Measurements from ENCODE around the gene SEC22C. TPM values are rescaled to one million over a fixed set of nuclear protein-coding genes. Genes with fewer than 3 reads are reported as not detected.

Gene SEC22C
- total and polyA plus RNA-seq, 2 of the 13 experiments (the other 11 are each of a cell fraction or from before 2014, with no cell fraction given): 20.0 to 40.0 TPM

GRCh38 chr3:42612928-42613327 is 31.2 kb upstream of the SEC22C start:
- peak; percentile 34; the same call in 2 of the 3 replicates for ATAC-seq
- intact Hi-C loops (cut with micrococcal nuclease; ENCODE audit: unreplicated experiment): loop anchor here (1.0 kb wide), 1 partner anchor 41 kb away; no protein-coding TSS in a partner anchor

More at GRCh38 chr3:42612928-42613327, 31.2 kb upstream of the SEC22C start:
- H3K36me3 ChIP-seq (replicated peaks in 1 of 2; ENCODE audit: control insufficient read depth in 1 of 2, insufficient read depth in 2 of 2, low read length in 2 of 2): peaks cover 2 to 37% of the 10 kb centered on the region in 2 experiments; a peak in 4 of 5 replicates
- no peak for DNase-seq (ENCODE audit: low spot score)
- 96% methylated on average over 3 of the region's 3 CpGs for WGBS (ENCODE audit: low lambda C conversion rate)
- H4K20me1 ChIP-seq (ENCODE audit: insufficient read depth, low read length): peaks cover 43% of the 10 kb centered on the region
- ChIA-PET CTCF (ENCODE audit: low intra/inter-chr PET ratio, low total read pairs) (no interaction called here), POLR2A (interaction anchor here (0.9 to 2.0 kb wide), 3 partner anchors 12 to 40 kb away, joined by 4 to 9 read pairs (median 6); partner anchors contain the start of genes NKTR, SS18L2 and ZBTB47)
- peaks cover 90% of the 10 kb centered on the region for H3K79me2 ChIP-seq (ENCODE audit: insufficient read depth, low read length)
- no peak overlapping the region for H3K4me2 ChIP-seq (ENCODE audit: low read depth, low read length)
- no peaks in the 10 kb centered on the region for H3K9me3 ChIP-seq (ENCODE audit: low read length)
- peaks cover 17% of the 10 kb centered on the region for H3K4me1 ChIP-seq (ENCODE audit: insufficient read depth, low read length)
- H3K27ac ChIP-seq (ENCODE audit: extremely low read length, insufficient read depth, low read length): no peak overlapping the region
- BruUV-seq (replicated peaks): no TSS peak
- in situ Hi-C loops (cut with HindIII; ENCODE audit: extremely low pct_ligation_motif_present, low pct_unique_long_range_greater_than_20kb): no loop called here
- H3K27me3 ChIP-seq (ENCODE audit: control insufficient read depth in 1 of 2, insufficient read depth in 2 of 2, low read length in 2 of 2): no peaks in the 10 kb centered on the region
- TF ChIP-seq NCOA2 (CRISPR knock-in tag; IDR thresholded peaks at IDR 0.05) (no peak), DPF2 (CRISPR knock-in tag; IDR thresholded peaks at IDR 0.05; ENCODE audit: borderline replicate concordance, low read depth) (no peak), ZNF782 (CRISPR knock-in tag; IDR thresholded peaks at IDR 0.05; ENCODE audit: borderline replicate concordance) (no peak), ZBTB37 (CRISPR knock-in tag; IDR thresholded peaks at IDR 0.05) (no peak), RBFOX2 (IDR thresholded peaks at IDR 0.05; ENCODE audit: low read depth, low read length) (no peak), TCF7 (IDR thresholded peaks at IDR 0.05; ENCODE audit: low read depth) (no peak), ZSCAN20 (CRISPR knock-in tag; IDR thresholded peaks at IDR 0.05; ENCODE audit: borderline replicate concordance) (no peak), PREB (CRISPR knock-in tag; IDR thresholded peaks at IDR 0.05) (no peak), KDM6A (CRISPR knock-in tag; IDR thresholded peaks at IDR 0.05; ENCODE audit: low read depth) (no peak), YEATS2 (CRISPR knock-in tag; IDR thresholded peaks at IDR 0.05; ENCODE audit: borderline replicate concordance) (no peak), NFE2 (CRISPR knock-in tag; IDR thresholded peaks at IDR 0.05) (no peak), TIGD3 (CRISPR knock-in tag; IDR thresholded peaks at IDR 0.05; ENCODE audit: borderline replicate concordance) (no peak), ZNF549 (CRISPR knock-in tag; IDR thresholded peaks at IDR 0.05) (no peak), YY1 (IDR thresholded peaks at IDR 0.05; ENCODE audit: insufficient read depth, insufficient replicate concordance, low read depth, low read length) (no peak), SUZ12 (IDR thresholded peaks at IDR 0.05; ENCODE audit: low read depth, low read length) (no peak), ZNF572 (CRISPR knock-in tag; IDR thresholded peaks at IDR 0.05) (no peak), ELF1 (CRISPR knock-in tag; IDR thresholded peaks at IDR 0.05) (no peak), ZNF547 (CRISPR knock-in tag; IDR thresholded peaks at IDR 0.05) (no peak), ZBTB14 (CRISPR knock-in tag; IDR thresholded peaks at IDR 0.05) (no peak)
- no peak overlapping the region for H3K9ac ChIP-seq (ENCODE audit: insufficient read depth, low read depth, low read length)
- no peak for FAIRE-seq
- H2AFZ ChIP-seq (ENCODE audit: low read length): no peak overlapping the region
- H3K4me3 ChIP-seq (replicated peaks in 1 of 3; ENCODE audit: insufficient read depth in 1 of 3, low read depth in 2 of 3, low read length in 3 of 3): no peak overlapping the region

All from HepG2 (cell line).